Breast epithelium (tissue), 3 donors: Measurements from ENCODE around the gene PTPRN2.

Experiments
- CTCF ChIP-seq, 3 donors: fragments of 450-650 bp; IDR thresholded peaks; one replicate each; pipeline ENCODE4 v1.5.1; 2016 to 2017; ENCODE audit warnings: antibody characterized with exemption in 3 of 3, mild to moderate bottlenecking in 3 of 3, moderate library complexity in 3 of 3
- POLR2AphosphoS5 ChIP-seq, 3 donors: sonication (generic); formaldehyde crosslinking; IDR thresholded peaks; one replicate each; pipeline ENCODE4 v1.6.1; 2017; ENCODE audit warnings: antibody characterized with exemption in 3 of 3

- TF ChIP-seq CTCF (IDR thresholded peaks at IDR 0.05), result no peak
- no peak for TF ChIP-seq POLR2AphosphoS5 (IDR thresholded peaks at IDR 0.05)
These were observed 310.1 kb downstream of the PTPRN2 start for GRCh38 chr7:158277219-158278141.
